Measurements from ENCODE around the gene CRB2. TPM values are rescaled to one million over a fixed set of nuclear protein-coding genes. Genes with fewer than 3 reads are reported as not detected.

CRB2 gene
- total and polyA plus RNA-seq, 2 donors (not counting 1 experiment from before 2014, with no cell fraction given), result 1.4 to 2.4 TPM

GRCh38 chr9:123423311-123423640 is 67.3 kb downstream of the CRB2 start:
- no peaks in the 10 kb centered on the region for H3K27me3 Mint-ChIP-seq
- DNase-seq (no peak), ATAC-seq (ENCODE audit: low read depth) (no peak)
- POLR2A ChIA-PET, result no interaction called here
- no peak overlapping the region for H3K27ac Mint-ChIP-seq
- Histone ChIP-seq H3K4me3 (ENCODE audit: control extremely low read depth in 1 of 5, extremely low read depth in 1 of 5, insufficient read depth in 1 of 5, low read depth in 2 of 5, low read length in 4 of 5) (no peak overlapping the region), H3K27me3 (replicated peaks in 1 of 4; ENCODE audit: control extremely low read depth in 1 of 4, control insufficient read depth in 3 of 4, insufficient read depth in 4 of 4, low read length in 3 of 4) (no peaks in the 10 kb centered on the region), H2AFZ (ENCODE audit: insufficient read depth, low read depth, low read length, poor library complexity, severe bottlenecking) (no peak overlapping the region), H3K4me2 (replicated peaks; ENCODE audit: low read depth, low read length, poor library complexity, severe bottlenecking) (no peak overlapping the region), H4K20me1 (ENCODE audit: control insufficient read depth, insufficient read depth, low read length, poor library complexity, severe bottlenecking) (no peaks in the 10 kb centered on the region), H3K9me3 (ENCODE audit: control extremely low read depth in 1 of 3, control insufficient read depth in 2 of 3, insufficient read depth in 1 of 3, low read length in 2 of 3) (no peaks in the 10 kb centered on the region), H3K9ac (ENCODE audit: low read length) (no peak overlapping the region), H3K79me2 (ENCODE audit: control insufficient read depth, insufficient read depth, low read length) (no peaks in the 10 kb centered on the region), H3K36me3 (replicated peaks in 1 of 2; ENCODE audit: control extremely low read depth in 1 of 2, control insufficient read depth in 1 of 2, extremely low read depth in 1 of 2, insufficient read depth in 2 of 2, low read length in 1 of 2) (peaks cover 0 to 9% of the 10 kb centered on the region in 2 experiments), H3K4me1 (ENCODE audit: control insufficient read depth in 2 of 2, insufficient read depth in 2 of 2, low read length in 2 of 2) (peaks cover 6 to 13% of the 10 kb centered on the region in 2 donors), H3K27ac (ENCODE audit: low read length in 2 of 2) (no peak overlapping the region)
- H3K9me3 Mint-ChIP-seq (ENCODE audit: insufficient read depth), result no peaks in the 10 kb centered on the region
- 100% methylated on average over 6 of the region's 8 CpGs for WGBS (ENCODE audit: insufficient coverage)
- CTCF ChIA-PET, result no interaction called here
- no peak overlapping the region for H3K4me3 Mint-ChIP-seq
- intact Hi-C loops (cut with micrococcal nuclease), result no loop called here
- no peak for TF ChIP-seq CTCF (IDR thresholded peaks at IDR 0.05)
- no peak for TF ChIP-seq EZH2 (IDR thresholded peaks at IDR 0.05; ENCODE audit: borderline replicate concordance, insufficient read depth, low read depth, low read length, poor library complexity, severe bottlenecking)
- peaks cover 24% of the 10 kb centered on the region for H3K4me1 Mint-ChIP-seq

DNA sequence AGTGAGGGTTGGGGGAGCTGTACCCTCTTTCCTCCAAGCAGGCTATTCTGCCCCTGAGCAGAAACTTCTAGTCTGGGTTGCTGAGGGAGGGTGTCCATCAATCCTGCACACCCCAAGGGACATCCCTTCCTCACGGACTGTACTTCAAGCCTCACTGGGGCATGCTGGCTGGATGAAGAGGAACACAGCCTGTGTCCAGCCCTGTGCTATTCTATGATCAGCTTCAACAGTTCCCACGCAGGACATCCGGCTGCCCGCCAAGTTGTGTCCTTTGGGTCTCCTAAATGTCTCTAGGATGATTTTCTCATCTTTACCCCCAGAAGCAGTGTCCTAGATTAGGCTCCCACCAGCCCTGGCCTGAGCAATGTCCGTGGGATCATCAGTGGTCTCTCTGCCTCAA is 68.1 kb downstream of the CRB2 start:
- TF ChIP-seq EZH2 (IDR thresholded peaks at IDR 0.05; ENCODE audit: borderline replicate concordance, insufficient read depth, low read depth, low read length, poor library complexity, severe bottlenecking) (no peak), CTCF (IDR thresholded peaks at IDR 0.05) (no peak)
- H3K27ac Mint-ChIP-seq, result no peak overlapping the region
- H3K4me3 ChIP-seq (ENCODE audit: control extremely low read depth in 1 of 5, extremely low read depth in 1 of 5, insufficient read depth in 1 of 5, low read depth in 2 of 5, low read length in 4 of 5), result no peak overlapping the region
- H3K4me1 Mint-ChIP-seq, result peaks cover 32% of the 10 kb centered on the region
- DNase-seq, result no peak
- H3K27ac ChIP-seq (ENCODE audit: low read length in 2 of 2), result no peak overlapping the region
- intact Hi-C loops (cut with micrococcal nuclease), result no loop called here
- no peak overlapping the region for H3K4me2 ChIP-seq (replicated peaks; ENCODE audit: low read depth, low read length, poor library complexity, severe bottlenecking)
- H3K4me3 Mint-ChIP-seq, result no peak overlapping the region
- H4K20me1 ChIP-seq (ENCODE audit: control insufficient read depth, insufficient read depth, low read length, poor library complexity, severe bottlenecking), result no peaks in the 10 kb centered on the region
- H3K9ac ChIP-seq (ENCODE audit: low read length), result no peak overlapping the region
- H2AFZ ChIP-seq (ENCODE audit: insufficient read depth, low read depth, low read length, poor library complexity, severe bottlenecking), result no peak overlapping the region
- peaks cover 6 to 13% of the 10 kb centered on the region in 2 donors for H3K4me1 ChIP-seq (ENCODE audit: control insufficient read depth in 2 of 2, insufficient read depth in 2 of 2, low read length in 2 of 2)
- ChIA-PET POLR2A (no interaction called here), CTCF (no interaction called here)
- no peaks in the 10 kb centered on the region for H3K27me3 Mint-ChIP-seq
- H3K36me3 ChIP-seq (replicated peaks in 1 of 2; ENCODE audit: control extremely low read depth in 1 of 2, control insufficient read depth in 1 of 2, extremely low read depth in 1 of 2, insufficient read depth in 2 of 2, low read length in 1 of 2), result peaks cover 0 to 9% of the 10 kb centered on the region in 2 experiments
- H3K9me3 ChIP-seq (ENCODE audit: control extremely low read depth in 1 of 3, control insufficient read depth in 2 of 3, insufficient read depth in 1 of 3, low read length in 2 of 3), result peaks cover 0 to 2% (median 0%) of the 10 kb centered on the region in 3 donors
- 98% methylated on average over 5 of the region's 5 CpGs for WGBS (ENCODE audit: insufficient coverage)
- no peaks in the 10 kb centered on the region for H3K79me2 ChIP-seq (ENCODE audit: control insufficient read depth, insufficient read depth, low read length)
- no peaks in the 10 kb centered on the region for H3K27me3 ChIP-seq (replicated peaks in 1 of 4; ENCODE audit: control extremely low read depth in 1 of 4, control insufficient read depth in 3 of 4, insufficient read depth in 4 of 4, low read length in 3 of 4)
- no peak for ATAC-seq (ENCODE audit: low read depth)
- no peaks in the 10 kb centered on the region for H3K9me3 Mint-ChIP-seq (ENCODE audit: insufficient read depth)
